NCI-H1417 (cell line): Measurements from ENCODE around the gene C20orf202.

Experiments used
- DNase-seq, 3 experiments: peaks; one replicate each; lab custom pipeline; 2025; lab: John Stamatoyannopoulos, UW

C20orf202 gene

GRCh38 chr20:1184638-1185315 lies 18.5 kb upstream of the C20orf202 start, which contains the start of gene TMEM74B:
Gene TMEM74B (minus strand): TSS chr20:1184981. CDS start chr20:1183801, 1,180 bp downstream.
- DNase-seq: peak in 2 of 3 experiments; percentile 60 to 72

- DNase-seq: peak in 2 of 3 experiments; percentile 67 to 72
Observed at GRCh38 chr20:1185316-1185741, 17.9 kb upstream of the C20orf202 start.

GRCh38 chr20:1185790-1186334 lies 17.4 kb upstream of the C20orf202 start:
- peak in 2 of 3 experiments; percentile 47 to 72 for DNase-seq

- no peak for DNase-seq
Observed at GRCh38 chr20:1186367-1186991, 16.8 kb upstream of the C20orf202 start.

GRCh38 chr20:1187605-1188171 lies 15.6 kb upstream of the C20orf202 start:
- peak in 1 of 3 experiments; percentile 17 for DNase-seq

GRCh38 chr20:1188347-1188746 lies 14.9 kb upstream of the C20orf202 start:
- no peak for DNase-seq

- no peak for DNase-seq
Observed at GRCh38 chr20:1189827-1190226, 13.4 kb upstream of the C20orf202 start.

GRCh38 chr20:1190847-1191246 lies 12.4 kb upstream of the C20orf202 start:
- DNase-seq: no peak

- DNase-seq: no peak
Observed at GRCh38 chr20:1191299-1191698, 12.0 kb upstream of the C20orf202 start.

GRCh38 chr20:1195226-1195625 lies 8.0 kb upstream of the C20orf202 start:
- DNase-seq: no peak

- no peak for DNase-seq
Observed at GRCh38 chr20:1196634-1197033, 6.6 kb upstream of the C20orf202 start.

GRCh38 chr20:1197801-1198200 lies 5.5 kb upstream of the C20orf202 start:
- no peak for DNase-seq

GRCh38 chr20:1198751-1199150 lies 4.5 kb upstream of the C20orf202 start:
- DNase-seq: no peak

- DNase-seq: no peak
Observed at GRCh38 chr20:1199212-1199873, 3.9 kb upstream of the C20orf202 start.

GRCh38 chr20:1199964-1200363 lies 3.3 kb upstream of the C20orf202 start:
- DNase-seq: no peak

- no peak for DNase-seq
Observed at GRCh38 chr20:1203630-1204029, 376 bp downstream of the C20orf202 start.

GRCh38 chr20:1204113-1204512 lies 859 bp downstream of the C20orf202 start:
- DNase-seq: no peak

GRCh38 chr20:1204576-1204975 lies 1.3 kb downstream of the C20orf202 start:
- DNase-seq: no peak

- no peak for DNase-seq
Observed at GRCh38 chr20:1205802-1206201, 2.5 kb downstream of the C20orf202 start.

- DNase-seq: no peak
Observed at GRCh38 chr20:1206366-1207148, 3.3 kb downstream of the C20orf202 start.

- DNase-seq: no peak
Observed at GRCh38 chr20:1207293-1207878, 4.1 kb downstream of the C20orf202 start.
